NCI-H2196 treated with DMSO at 0.1 percent for 48 hours (cell line): ENCODE results near the gene MPZL3.

Experiments
- DNase-seq: peaks from one replicate; lab custom pipeline; 2025; ENCODE audit not compliant: unreplicated experiment; lab: John Stamatoyannopoulos, UW

MPZL3 gene

DNA sequence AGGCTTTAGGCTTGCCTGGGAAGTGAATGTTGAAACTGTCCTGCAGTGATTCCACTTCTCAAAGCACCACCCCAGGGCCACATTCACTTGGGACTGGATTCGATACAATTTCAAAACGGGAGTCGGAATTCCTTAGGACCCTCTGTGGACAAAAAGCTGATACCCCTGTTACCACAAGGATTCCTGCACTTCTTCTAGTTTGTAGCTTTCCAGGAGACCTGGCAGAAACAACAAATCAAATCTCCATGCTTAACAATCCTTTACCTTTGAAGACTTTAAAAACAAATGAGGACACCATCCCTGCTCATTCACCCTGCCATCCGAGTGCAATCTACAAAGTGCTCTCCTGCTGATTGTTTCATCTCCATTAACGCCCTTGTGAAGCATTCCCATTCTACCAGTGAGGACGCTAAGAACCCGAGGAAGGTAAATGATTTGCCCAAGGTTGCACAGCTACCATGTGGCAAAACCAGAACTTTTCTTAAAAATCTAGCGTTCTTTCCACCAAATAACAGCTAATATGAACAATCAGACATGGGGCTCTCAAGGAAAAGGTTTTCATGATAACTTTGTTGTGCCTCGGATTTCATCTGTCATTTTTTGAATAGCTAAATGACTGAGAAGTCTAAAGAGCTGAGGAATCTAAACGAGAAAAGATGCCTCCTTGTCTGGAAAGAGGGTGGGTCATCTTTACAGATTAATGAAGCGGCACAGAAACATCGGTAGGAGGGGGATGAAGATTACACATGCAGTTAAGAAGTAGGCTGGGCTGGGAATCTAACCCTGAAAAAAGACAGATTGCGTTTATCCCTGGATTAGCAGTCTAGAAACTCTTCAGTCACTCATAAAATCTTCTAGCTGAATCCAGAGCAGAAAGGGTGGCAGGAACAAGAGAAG, 12.7 kb upstream of the MPZL3 start:
- no peak for DNase-seq

DNA sequence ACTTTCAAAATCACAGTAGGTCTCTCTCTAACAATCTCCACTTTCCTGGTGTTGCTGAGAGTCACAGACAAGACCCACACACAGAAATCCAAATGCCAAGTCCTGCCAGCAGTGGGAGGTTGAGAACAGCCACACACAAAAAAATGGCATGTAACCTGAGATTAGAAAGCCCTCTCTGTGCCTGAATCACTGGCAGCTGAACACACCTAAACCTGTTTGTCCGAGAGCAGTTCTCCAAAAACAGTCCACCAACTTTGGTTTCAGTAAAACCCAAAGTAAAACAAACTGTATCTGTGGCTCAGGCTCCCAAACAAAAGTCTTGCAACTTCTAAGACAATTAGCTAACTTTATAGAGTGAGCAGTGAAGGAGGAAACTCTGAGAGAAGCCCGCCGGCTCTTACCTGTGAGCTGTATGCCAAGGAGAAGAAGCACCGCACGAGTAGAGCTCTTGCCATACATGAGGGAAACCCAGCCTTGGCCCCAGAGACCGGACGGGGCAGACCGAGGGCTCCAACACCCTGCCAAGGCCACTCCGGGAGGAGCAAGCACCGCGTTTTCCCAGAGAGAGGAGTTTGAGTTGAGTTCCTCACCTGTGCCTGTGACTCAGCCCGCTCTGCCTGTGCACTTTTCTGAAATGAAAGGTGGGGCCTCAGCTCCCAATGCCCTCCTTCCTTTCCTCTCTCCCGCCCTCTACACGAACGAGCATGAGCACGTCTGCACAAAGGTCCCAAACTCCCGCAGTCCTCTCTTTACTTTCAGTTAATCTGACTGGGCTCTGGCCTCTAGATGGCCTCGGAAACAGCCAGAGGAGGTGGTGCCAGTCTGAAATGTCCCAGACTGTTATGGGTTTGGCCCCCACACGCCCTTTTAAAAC, 11.8 kb upstream of the MPZL3 start, which contains the start of gene MPZL2:
TSS of gene MPZL2 (minus strand) at position 603 of the 874 bp plus-strand sequence. CDS start at position 459, 144 bp downstream.
- no peak for DNase-seq

GRCh38 chr11:118263112-118263511, 10.9 kb upstream of the MPZL3 start:
- DNase-seq: no peak

DNA sequence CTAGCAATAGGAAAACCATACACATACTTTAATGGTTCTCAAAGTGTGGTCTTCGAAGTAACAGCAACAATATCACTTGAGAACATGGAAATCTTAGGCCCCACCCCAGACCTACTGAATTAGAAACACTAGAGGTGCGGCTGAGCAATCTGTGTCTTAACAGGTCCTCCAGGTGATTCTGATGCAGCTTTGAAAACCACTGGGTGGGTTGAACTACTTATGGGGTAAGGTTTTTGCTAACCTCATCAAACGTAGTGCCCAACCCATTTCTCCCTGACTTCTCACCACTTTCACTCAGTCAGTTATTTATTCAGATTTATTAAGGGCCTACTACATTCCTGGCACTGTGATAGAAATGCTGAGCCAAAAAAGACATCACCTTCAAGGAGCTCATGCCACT, 8.2 kb upstream of the MPZL3 start:
- no peak for DNase-seq

DNA sequence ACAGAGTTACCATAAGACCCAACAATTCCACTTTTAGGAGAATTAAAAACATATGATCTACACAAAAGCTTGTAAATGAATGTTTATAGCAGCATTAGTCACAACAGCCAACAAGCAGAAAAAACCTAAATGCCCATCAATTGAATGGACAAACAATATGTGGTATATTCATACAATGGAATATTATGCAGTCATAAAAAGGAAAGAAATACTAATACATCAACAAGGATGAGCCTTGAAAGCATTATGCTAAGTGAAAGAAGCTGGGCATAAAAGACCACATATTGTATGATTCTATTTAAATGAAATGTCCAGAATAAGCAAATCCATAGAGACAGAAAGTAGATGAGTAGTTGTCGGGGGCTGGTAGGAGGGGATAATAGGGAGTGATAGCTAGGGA, 7.0 kb upstream of the MPZL3 start:
- DNase-seq: no peak

DNA sequence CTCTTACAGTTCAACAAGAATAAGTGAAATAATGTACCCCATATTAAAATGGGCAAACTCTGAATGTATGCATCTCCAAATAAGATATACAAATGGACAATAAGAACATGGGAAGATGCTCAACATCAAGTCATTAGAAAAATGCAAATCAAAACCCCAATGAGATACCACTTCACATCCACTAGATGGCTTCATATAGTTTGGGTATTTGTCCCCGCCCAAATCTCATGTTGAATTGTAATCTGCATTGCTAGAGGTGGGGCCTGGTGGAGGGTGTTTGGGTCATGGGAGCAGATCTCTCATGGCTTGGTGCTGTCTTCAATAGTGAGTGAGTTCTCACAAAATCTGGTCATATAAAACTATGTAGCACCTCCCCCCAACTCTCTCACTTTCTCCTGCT, 6.2 kb upstream of the MPZL3 start:
- DNase-seq: no peak

GRCh38 chr11:118252688-118253087, 523 bp upstream of the MPZL3 start:
- no peak for DNase-seq

DNA sequence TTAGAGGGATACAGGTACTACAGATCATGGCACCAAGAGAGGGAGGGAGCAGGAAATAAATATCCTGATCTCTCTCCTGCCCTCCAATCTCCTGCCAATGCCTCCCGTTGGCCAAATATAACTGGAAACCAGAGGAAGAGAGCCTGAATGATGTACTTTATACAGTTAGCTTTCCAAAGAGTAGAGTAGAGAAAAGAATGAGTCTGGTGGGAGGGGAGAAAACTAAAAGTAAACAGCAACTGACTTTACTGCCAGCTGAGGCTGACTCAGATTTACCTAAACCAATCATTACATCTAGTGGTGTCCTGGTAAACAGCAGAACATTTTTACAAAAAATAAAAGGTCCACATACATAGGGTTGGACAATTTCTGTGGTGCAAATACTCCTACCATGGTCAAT, 5.1 kb downstream of the MPZL3 start:
- no peak for DNase-seq

- DNase-seq: no peak
These were observed 6.1 kb downstream of the MPZL3 start for GRCh38 chr11:118245936-118246562.

GRCh38 chr11:118243993-118244762, 8.0 kb downstream of the MPZL3 start:
- no peak for DNase-seq

DNA sequence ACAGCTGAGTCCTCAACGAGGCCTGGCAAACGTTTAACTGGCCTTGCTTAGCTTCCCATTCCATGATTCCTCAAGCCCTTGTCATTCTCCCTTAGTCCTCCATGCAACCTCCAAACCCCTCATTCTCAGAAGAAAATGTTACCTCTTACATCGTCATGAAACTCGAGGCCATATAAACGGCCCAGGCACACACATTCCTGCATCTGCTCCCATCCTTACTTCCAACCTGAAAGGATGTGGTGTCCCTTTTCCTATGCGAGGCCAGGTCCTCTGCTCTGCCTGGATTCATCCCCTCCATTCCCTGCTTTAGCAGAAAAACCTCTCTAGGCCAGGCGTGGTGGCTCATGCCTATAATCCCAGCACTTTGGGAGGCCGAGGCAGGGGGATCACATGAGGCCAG, 9.0 kb downstream of the MPZL3 start:
- no peak for DNase-seq

DNA sequence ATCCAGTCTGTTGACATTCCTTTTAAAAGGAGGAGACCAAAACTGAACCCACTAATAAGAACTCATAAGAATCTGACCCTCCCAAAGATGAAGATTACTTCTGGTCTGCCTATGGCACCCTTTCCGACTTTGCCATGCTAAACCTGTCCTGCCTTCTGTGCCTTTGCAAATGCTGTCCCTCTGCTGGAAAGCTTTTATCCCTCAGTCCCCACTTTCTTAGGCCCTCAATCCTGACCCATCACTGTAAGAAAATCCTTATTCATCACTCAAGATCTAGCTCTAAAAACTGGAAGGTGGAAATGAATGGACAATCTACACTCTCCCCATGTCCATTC, 10.4 kb downstream of the MPZL3 start:
- DNase-seq: no peak

GRCh38 chr11:118240999-118241763, 11.0 kb downstream of the MPZL3 start:
- no peak for DNase-seq

DNA sequence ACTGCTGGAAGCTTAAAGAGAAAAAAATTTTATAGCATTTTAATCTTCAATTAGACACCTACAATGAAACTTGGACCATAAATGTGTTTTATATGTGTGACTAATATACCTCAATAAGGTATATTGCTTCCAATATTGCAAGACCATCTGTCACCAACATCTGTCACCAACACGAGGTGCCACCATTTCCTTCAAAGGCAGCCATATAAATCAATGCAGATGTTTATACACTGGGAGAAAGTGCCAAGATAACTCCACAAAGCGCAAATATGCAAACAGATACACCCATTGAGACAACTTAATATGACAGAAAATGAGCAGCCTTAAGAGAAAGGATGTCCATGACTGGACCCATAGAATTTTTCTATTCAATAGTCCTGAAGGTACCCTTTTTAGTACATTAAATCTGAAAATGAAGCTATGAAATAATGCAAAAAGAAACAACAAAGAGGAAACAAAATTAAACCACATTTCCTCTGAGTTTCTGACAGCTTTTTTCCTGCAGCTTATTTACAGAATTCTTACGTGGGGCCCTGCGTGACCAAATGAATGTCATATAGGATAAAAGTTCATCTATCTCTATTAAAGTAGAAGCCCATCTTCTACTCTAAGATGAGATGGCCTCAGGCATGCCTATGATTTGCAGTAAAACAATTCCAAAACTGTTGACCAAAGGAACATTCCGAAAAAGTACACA, 12.5 kb downstream of the MPZL3 start:
- no peak for DNase-seq

DNA sequence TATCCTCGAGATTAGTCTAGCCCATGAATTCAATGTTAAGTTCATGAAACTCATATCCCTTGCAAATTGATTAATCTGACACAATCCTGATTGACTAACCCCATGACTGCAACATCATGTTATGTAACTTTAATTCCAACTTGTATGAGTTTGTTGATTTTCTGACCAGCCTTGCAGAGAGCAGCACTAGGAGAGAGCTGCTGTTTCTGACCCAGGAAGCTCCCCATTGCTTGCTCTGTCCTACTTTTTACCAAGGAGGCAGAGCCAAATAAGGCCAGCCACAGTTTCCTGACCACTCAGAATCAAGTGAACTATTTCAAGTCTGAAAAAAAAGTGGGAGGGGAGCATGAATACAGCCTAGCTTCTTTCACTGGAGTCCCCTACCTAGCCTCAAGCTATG, 13.2 kb downstream of the MPZL3 start:
- DNase-seq: no peak

DNA sequence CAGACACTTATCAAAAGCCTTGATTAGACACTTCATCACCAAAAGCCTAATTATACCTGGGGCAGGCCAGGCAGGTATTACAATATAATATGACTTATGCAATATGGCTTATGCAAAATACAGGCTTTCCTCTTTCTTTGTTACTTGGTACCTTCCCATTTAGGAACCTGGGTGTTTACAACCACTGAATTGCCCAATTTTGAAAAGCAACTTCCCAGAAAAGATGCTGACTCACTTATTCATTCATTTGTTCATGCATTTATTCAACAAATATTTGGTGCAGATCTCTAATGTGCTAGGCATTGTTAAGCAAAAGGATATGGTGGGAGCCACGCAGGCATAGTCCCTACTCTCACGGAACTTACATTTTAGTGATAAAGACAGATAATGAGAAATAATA, 13.7 kb downstream of the MPZL3 start:
- DNase-seq: no peak

- DNase-seq: no peak
These were observed 16.0 kb downstream of the MPZL3 start for GRCh38 chr11:118236170-118236569.

GRCh38 chr11:118234833-118235232, 17.3 kb downstream of the MPZL3 start:
- no peak for DNase-seq

GRCh38 chr11:118233850-118234249, 18.3 kb downstream of the MPZL3 start:
- no peak for DNase-seq

DNA sequence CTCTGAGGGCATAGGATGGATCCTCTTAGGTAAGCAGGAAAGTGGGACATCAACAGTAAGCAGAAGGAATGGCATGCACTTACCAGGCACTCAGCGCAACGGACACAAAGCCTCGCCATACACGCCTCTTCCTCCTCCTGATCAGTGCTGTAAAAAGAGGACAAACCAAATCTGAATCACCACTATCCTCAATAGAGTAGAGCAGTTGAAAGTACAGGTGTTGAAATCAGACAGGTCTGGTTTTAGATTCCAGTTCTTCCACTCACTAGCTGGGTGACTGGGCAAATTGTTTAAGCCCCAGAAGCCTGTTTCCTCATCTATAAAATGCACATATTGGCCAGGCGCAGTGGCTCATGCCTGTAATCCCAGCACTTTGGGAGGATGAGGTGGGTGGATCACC, 18.8 kb downstream of the MPZL3 start:
- DNase-seq: no peak
